ENCODE results near the gene CENPA. TPM values are rescaled to one million over a fixed set of nuclear protein-coding genes. Genes with fewer than 3 reads are reported as not detected.

Gene CENPA
- total RNA-seq, 1 experiment from 2014 or later, result 38.4 TPM

DNA sequence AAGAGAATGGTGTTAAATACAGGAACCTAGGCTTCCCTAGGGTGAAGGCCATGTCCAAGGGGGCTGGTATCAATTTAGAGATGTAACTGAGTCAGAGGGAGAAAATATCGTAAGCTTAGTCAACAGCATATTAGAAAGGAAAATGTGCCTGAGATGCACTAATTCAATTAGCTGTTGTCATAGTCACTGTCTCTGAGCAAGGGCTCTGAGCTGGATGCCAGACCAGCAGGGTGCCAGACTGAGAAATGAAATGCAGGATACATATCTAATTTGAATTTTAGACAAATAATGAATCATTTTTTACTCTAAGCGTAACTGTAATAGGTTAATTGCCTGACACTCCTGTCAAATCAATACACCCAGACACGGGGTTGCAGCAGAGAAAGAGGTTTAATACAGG lies 33.2 kb upstream of the CENPA start:
- peaks cover 9% of the 10 kb centered on the region for H3K9me3 Mint-ChIP-seq (ENCODE audit: unreplicated experiment)
- no peak overlapping the region for H3K27ac Mint-ChIP-seq (ENCODE audit: unreplicated experiment)
- no peak for DNase-seq
- Histone ChIP-seq H3K4me1 (peaks cover 45% of the 10 kb centered on the region), H3K4me3 (ENCODE audit: low read depth, low read length) (no peak overlapping the region), H3K27me3 (replicated peaks; ENCODE audit: control insufficient read depth, insufficient read depth, low read length) (no peaks in the 10 kb centered on the region), H3K36me3 (ENCODE audit: control insufficient read depth, insufficient read depth, low read length) (no peaks in the 10 kb centered on the region), H3K9me3 (peaks cover 11% of the 10 kb centered on the region)
- ChIA-PET POLR2A (no interaction called here), CTCF (interaction anchor here (1.0 kb wide), 1 partner anchor 146 kb away, joined by 3 read pairs; no protein-coding TSS in a partner anchor)
- no TSS peak for BruUV-seq (replicated peaks)
- H3K36me3 Mint-ChIP-seq (ENCODE audit: insufficient read depth, unreplicated experiment), result no peaks in the 10 kb centered on the region
- no peak for TF ChIP-seq CTCF (IDR thresholded peaks at IDR 0.05; ENCODE audit: insufficient read depth in 1 of 2, low read depth in 1 of 2, low read length in 1 of 2, severe bottlenecking in 1 of 2, unreplicated experiment in 1 of 2)
- no peak overlapping the region for H3K4me3 Mint-ChIP-seq (ENCODE audit: unreplicated experiment)
- H3K4me1 Mint-ChIP-seq (ENCODE audit: low read depth, unreplicated experiment), result peaks cover 19% of the 10 kb centered on the region
- H3K27me3 Mint-ChIP-seq (ENCODE audit: insufficient read depth, unreplicated experiment), result no peaks in the 10 kb centered on the region
- intact Hi-C loops (cut with micrococcal nuclease; ENCODE audit: unreplicated experiment), result no loop called here

DNA sequence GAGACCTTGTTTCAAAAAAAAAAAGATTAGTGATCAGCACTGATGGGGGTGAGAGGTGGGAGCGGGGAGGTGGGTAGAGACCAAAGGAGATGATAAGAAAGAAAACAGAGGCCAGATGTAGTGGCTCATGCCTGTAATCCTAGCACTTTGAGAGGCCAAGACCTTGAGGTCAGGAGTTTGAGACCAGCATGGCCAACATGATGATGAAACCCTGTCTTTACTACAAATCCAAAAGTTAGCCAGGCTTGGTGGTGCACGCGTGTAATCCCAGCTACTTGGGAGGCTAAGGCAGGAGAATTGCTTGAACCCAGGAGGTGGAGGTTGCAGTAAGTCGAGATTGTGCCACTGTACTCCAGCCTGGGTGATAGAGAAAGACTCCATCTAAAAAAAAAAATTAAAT lies 31.3 kb upstream of the CENPA start:
- H3K27ac Mint-ChIP-seq (ENCODE audit: unreplicated experiment), result peak overlapping the region; percentile 64
- BruUV-seq (replicated peaks), result no TSS peak
- no peak overlapping the region for H3K4me3 ChIP-seq (ENCODE audit: low read depth, low read length)
- no peaks in the 10 kb centered on the region for H3K27me3 ChIP-seq (replicated peaks; ENCODE audit: control insufficient read depth, insufficient read depth, low read length)
- DNase-seq, result no peak
- peaks cover 56% of the 10 kb centered on the region for H3K4me1 ChIP-seq
- intact Hi-C loops (cut with micrococcal nuclease; ENCODE audit: unreplicated experiment), result no loop called here
- POLR2A ChIA-PET, result no interaction called here
- H3K27me3 Mint-ChIP-seq (ENCODE audit: insufficient read depth, unreplicated experiment), result no peaks in the 10 kb centered on the region
- H3K36me3 Mint-ChIP-seq (ENCODE audit: insufficient read depth, unreplicated experiment), result peaks cover 18% of the 10 kb centered on the region
- no peak overlapping the region for H3K4me3 Mint-ChIP-seq (ENCODE audit: unreplicated experiment)
- H3K36me3 ChIP-seq (ENCODE audit: control insufficient read depth, insufficient read depth, low read length), result no peaks in the 10 kb centered on the region
- no peak for TF ChIP-seq CTCF (IDR thresholded peaks at IDR 0.05; ENCODE audit: insufficient read depth in 1 of 2, low read depth in 1 of 2, low read length in 1 of 2, severe bottlenecking in 1 of 2, unreplicated experiment in 1 of 2)
- peaks cover 9% of the 10 kb centered on the region for H3K9me3 Mint-ChIP-seq (ENCODE audit: unreplicated experiment)
- peaks cover 32% of the 10 kb centered on the region for H3K4me1 Mint-ChIP-seq (ENCODE audit: low read depth, unreplicated experiment)
- H3K9me3 ChIP-seq, result peaks cover 11% of the 10 kb centered on the region
- CTCF ChIA-PET, result interaction anchor here (0.6 kb wide), 1 partner anchor 146 kb away, joined by 6 read pairs; no protein-coding TSS in a partner anchor

DNA sequence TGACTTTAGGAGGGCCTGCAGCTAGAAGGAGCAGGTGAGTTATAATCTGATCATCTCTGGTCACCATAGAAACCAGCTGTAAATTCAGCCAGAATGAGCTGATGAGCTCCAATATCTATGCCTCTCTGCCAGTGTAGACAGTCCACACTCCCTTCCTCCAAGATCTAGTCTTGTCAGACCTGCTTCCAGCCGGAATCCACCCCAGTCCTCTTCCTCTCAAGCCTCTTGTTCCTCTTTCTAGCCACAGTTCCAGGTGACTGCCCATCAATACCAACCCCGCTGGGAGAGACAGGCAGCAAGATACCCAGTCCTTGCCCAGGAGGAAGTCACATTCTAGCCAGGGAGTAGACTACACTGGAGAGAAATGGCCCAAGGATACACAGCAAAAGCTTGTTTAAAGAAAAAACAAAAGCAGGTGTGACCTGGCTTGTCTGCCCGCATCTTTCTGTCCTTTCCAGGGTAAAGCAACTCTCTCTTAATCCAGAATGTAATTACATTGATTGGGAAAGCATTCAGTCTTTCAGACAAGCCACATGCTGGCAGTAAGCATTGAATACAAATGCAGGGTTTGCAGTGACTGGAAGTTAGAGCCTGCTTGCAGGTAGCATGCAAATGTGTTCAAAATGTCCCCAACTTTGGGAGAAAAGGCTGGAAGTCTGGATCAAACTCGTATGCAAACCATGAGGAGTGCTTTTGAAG lies 30.7 kb upstream of the CENPA start:
- ChIA-PET CTCF (no interaction called here), POLR2A (no interaction called here)
- peaks cover 27% of the 10 kb centered on the region for H3K4me1 Mint-ChIP-seq (ENCODE audit: low read depth, unreplicated experiment)
- peak overlapping the region; percentile 37 for H3K27ac Mint-ChIP-seq (ENCODE audit: unreplicated experiment)
- no TSS peak for BruUV-seq (replicated peaks)
- no peaks in the 10 kb centered on the region for H3K27me3 ChIP-seq (replicated peaks; ENCODE audit: control insufficient read depth, insufficient read depth, low read length)
- peaks cover 19% of the 10 kb centered on the region for H3K36me3 Mint-ChIP-seq (ENCODE audit: insufficient read depth, unreplicated experiment)
- H3K9me3 Mint-ChIP-seq (ENCODE audit: unreplicated experiment), result peaks cover 9% of the 10 kb centered on the region
- peaks cover 58% of the 10 kb centered on the region for H3K4me1 ChIP-seq
- H3K36me3 ChIP-seq (ENCODE audit: control insufficient read depth, insufficient read depth, low read length), result no peaks in the 10 kb centered on the region
- no peak overlapping the region for H3K4me3 Mint-ChIP-seq (ENCODE audit: unreplicated experiment)
- no peak for TF ChIP-seq CTCF (IDR thresholded peaks at IDR 0.05; ENCODE audit: insufficient read depth in 1 of 2, low read depth in 1 of 2, low read length in 1 of 2, severe bottlenecking in 1 of 2, unreplicated experiment in 1 of 2)
- H3K27me3 Mint-ChIP-seq (ENCODE audit: insufficient read depth, unreplicated experiment), result no peaks in the 10 kb centered on the region
- no peak overlapping the region for H3K4me3 ChIP-seq (ENCODE audit: low read depth, low read length)
- H3K9me3 ChIP-seq, result peaks cover 11% of the 10 kb centered on the region
- intact Hi-C loops (cut with micrococcal nuclease; ENCODE audit: unreplicated experiment), result no loop called here
- DNase-seq, result no peak
